ENCODE data around the gene ZC3H12D.
"Not testable (repeated sequence)": the region's sequence is repeated elsewhere in the genome, so short reads cannot be mapped to it uniquely, and the experiment has no call there.

ZC3H12D gene

DNA sequence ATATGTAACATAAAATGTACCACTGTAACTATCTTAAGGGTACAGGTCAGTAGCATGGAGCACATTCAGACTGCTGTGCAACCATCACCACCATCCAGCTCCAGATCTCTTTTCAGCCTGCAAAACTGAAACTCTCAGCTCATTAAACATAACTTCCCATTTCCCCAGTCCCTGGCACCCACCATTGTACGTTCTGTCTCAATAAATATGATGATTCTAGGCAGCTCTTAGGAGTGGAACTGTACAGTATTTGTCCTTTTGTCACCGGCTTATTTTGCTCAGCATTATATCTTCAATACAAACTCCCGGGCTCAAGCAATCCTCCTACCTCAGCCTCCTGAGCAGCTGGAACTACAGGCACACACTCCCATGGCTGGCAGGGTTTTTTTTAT, 1.5 kb downstream of the ZC3H12D start:
- peak; percentile 56 for DNase-seq

DNA sequence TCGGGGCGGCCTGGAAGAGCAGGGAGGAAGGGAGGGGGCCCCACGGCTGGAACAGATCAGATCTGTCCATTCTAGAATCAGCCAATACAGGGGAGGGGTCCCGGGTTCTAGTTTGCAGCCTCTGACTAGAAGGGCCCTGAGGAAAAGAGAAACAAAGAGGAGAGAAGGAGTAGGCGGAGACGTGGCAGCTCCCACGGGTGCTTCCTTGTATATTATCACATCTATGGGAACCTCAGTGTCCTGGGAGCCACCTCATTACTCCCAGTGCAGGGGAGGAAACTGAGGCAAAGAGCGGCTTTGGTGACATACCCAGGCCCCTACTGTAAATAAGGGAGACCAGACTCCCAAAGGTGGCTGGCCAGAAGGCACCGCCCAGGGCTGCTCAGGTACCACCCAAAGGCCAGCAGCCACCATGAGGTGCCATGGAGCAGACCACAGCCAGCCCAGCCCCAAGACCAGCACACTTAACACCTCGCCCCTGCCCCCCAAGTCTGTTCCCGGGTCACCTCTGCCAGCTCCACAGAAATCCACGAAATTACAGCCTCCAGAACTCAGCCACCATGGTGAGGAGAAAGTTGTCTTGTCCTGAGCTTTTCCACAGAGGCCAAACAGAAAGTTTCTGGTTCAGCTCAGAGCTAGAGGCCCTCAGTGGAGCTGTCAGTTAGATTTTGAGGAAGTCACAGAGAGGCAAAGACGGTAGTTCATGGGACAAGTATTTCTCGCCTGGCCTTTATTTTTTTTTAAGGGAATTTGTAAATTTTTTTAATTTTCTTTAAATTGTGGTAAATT, 2.1 kb downstream of the ZC3H12D start:
- peak; percentile 71 for DNase-seq

DNA sequence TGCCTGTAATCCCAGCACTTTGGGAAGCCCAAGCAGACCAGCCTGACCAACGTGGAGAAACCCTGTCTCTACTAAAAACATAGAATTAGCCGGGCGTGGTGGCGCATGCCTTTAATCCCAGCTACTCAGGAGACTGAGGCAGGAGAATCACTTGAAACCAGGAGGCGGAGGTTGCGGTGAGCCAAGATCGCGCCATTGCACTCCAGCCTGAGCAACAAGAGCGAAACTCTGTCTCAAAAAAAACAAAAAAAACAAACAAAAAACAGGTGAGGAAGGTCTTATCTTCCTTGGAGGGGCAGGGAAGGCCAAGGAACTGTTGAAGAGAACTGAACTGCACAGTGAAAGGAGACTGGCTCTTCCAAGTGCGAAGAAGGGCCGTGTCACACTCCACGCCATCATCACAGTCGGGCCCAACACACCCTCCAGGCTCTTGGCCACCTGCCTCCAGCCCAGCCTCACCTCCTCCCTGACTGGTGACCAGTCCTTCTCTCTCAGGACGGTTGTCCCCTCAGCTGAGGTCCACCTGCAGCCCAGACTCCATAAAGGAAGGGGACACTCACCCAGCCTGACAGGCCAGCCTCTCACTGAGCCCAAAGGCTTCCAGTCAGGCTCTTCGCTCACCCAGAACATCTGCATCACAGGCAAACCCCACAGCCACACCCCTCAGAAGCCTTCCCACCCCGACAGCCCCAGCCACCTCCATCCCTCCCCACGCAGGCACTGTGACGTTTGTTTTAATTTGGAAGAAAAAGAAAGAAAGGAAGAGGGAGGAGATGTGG, 4.1 kb downstream of the ZC3H12D start:
- DNase-seq: peak; percentile 72

DNA sequence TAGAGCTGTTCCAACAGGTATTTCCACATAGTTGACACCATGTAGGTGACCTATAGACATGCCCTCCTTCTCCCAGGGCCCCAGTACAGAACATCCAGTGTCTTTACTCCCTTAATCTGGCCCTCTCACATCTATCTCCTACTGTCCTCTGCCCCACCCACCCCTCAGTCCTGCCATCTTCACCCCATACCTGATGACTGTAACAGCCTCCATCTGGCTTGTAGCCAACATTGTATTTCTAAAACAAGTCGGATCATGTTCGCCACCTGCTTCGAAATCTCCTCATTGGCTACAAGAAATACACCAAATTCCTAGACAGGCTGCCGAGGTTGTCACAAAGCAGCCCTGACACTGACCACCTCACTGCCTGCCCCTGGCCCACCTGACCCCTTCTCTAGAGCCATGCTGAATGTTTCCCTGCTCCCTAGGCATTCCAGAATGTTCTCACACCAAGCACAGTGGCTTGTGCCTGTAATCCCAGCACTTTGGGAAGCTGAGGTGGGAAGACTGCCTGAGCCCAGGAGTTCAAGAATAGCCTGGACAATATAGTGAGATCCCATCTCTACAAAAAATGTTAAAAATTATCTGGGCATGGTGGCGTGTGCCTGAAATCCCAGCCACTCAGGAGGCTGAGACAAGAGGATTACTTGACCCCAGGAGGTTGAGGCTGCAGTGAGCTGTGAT, 6.0 kb downstream of the ZC3H12D start:
- no peak for DNase-seq

DNA sequence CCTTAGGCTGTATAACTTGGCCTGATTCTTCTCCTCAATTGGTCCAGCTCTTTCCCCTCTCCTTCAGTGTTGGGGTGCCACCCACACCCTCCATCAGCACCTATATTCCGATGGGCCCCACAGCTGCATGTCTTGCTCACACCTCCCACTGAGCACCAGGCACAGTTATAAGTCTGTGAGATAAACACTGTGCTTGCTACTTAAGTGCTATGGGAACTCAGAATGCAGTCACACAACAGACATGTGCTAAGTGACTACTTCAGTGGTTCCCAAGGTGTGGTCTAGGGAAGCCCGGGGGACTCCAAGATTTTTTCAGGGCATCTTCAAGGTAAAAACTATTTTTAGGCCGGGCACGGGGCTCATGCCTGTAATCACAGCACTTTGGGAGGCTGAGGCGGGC, 7.3 kb downstream of the ZC3H12D start:
- DNase-seq: no peak

DNA sequence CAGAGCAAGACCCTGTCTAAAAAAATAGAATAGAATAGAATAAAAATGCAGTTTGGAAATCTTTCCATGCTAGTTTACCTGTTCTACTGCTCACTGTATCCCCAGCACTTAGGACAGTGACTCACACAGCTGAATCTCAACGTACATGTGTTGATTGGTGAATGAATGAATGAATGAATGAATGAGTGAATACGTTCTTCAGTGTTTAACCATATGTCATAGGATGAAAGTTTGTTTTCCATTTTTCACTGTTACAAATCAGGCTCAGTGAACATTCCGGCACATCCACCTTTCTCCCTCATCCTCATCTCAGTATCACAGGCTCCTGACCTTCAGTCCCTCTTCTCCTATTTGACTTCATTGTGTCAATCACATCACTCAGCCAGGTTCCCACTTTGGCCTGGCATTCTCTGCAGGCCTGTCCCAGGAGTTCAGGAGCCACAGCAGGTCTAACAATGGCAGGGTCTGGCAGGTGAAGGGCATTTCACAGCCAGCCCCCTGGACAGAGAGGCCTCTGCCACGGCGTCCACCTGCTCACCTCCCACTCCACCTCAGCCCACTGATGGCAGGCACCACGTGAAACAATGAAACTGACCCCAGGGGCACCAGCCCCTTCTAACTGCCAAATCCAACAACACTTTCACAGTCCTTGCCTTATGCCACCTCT, 7.9 kb downstream of the ZC3H12D start:
- no peak for DNase-seq

DNA sequence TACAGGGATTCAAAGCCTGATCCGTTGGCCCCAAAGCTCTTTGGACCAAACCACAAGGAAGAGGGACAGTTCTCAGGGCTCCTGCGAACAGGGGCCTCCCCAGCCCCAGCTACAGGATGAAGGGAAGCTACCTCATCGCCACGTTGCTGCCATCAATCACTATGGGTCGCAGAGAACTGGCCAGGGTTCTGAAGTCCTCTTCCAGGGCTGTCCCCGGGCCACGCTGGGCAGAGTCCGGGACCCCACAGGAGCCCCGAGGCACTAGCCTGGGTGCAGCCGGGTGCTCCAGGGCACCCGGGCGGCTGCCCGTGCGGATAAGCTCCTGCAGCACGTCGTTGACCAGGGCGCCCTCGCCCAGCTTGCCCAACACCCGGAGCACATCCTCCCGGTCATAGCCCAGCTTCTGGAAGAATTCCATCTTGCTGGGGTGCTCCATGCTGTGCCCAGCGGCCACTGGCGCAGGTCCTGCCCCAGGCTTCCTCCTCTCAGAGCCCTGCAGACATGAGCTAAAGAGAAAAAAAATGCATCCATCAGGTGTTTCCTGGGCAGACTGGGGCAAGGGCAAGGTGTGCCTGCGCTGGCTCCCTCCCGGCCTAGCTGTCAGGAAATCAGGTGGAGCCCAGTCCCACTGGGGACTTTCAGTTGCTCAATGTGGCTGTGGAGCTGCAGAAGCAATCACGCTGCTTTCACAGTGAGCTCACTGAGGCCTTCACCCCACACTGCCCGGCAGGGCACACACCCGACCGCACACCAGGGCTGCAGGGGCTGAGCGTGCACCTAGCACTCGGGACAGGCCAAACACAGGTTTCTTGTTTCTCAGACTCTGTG, 10.5 kb downstream of the ZC3H12D start:
- no peak for DNase-seq

DNA sequence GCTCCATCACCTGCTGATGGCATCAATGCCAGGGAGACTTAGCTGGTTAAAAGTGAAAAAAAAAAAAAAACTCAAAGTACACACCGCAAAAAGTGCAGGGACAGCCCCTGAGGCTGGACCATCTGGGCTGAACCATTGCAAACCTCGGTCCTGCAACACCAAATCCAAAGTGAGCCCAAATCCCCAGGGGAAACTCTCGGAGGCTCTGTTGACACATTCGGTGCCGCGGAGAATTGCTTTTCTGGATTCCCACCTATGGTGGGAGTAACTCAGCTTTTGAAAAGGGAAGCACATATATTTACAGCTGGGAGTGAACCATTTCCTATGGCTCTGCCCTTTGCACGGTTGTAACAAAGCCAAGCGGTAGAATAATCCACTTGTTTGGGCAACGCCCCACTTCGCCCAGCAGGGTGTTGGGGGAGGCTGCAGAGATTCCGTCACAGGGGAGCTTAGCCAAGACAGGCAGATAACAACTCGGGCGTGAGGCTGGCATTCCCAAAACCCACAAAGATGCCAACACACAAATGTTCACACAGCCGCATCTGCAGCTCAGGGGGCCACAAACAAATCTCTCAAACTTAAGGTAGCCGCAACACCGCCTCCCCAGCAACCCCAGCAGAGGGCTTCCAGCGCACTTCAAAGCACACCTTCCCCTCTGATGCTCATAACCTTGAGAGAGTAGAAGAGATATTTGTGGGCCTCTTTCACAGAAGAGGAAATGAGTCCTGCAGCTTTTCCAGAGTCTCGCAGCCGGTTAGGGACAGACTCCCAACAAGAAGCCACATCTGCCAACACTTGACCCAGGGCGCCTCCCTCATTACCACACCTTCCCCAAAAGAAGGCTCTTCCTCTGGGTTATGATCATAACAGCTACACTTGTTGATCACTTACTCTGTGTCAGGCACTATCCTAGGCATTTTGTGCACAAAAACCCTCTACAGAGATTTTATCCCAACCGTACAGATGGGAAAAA, 11.4 kb downstream of the ZC3H12D start:
- no peak for DNase-seq

DNA sequence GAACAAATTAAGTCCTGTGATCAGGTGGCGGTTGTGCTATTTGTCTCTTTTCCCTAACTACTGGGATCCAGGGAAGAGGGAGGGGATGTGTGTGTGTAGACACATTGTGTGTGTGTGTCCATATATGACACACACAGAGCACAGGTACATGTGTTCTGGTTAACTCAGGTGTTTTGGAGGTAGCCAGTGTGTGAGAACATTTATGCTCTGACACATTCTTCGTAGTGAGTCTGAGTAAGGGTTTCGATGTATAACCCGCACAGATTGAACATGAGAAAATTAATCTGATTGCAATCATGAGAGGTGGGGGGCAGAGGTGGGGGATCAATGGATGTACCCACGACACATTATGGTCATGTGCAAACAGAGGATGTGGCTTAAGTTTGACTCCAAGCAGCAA, 12.6 kb downstream of the ZC3H12D start:
- DNase-seq: no peak

DNA sequence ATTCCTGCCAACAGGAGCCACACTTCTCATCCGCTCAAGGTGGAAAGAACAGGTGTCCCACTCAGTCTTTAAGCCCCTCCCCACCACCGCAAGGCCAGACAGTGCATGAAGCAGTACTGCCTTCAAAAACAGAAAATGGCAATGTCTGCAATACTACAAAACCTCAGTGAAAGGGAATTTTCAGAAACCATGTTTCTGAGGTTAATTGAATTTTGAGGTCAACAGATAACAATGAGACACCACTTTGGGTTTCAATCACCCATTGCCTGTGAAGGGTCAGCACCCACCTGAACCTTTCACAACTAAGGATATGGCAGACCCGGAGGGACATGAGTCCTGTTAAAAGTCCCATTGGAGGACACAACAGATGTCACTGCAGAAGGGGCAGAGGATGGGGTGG, 13.0 kb downstream of the ZC3H12D start:
- DNase-seq: no peak

DNA sequence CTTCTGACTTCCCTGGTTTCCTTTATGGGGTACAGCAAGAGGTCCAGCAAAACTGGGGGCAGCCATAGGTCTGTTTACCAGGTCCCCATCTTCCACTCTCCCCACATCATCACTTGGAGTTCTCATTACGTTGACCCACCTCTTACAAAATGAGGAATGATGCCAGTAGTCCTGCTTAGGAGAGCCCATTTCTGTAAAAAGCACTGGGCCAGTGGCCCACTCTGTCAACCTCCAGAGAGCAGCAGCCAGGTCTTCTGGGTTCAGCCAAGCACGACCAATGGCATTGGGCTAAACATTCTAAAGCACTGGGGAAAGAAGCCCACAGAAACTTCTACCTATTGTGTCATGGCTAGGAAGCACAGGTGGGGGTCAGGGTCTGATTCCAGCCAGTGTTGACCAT, 13.9 kb downstream of the ZC3H12D start:
- no peak for DNase-seq

DNA sequence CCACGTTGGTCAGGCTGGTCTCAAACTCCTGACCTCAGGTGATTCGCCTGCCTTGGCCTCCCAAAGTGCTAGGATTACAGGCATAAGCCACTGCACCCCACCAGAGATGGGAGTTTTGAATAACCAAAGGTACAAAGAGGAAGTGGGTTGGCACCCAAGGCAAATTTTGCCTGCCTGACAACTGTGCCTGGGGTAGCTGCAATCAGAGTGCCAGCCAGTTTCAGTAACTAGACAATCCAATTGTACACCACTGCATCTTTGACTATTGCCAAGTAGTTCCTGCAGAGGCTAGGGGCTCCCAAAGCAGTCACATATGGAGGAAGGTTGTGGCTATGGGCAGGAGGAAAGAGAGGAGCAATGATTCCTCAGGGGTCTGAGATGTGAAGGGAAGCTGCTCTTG, 16.6 kb downstream of the ZC3H12D start:
- no peak for DNase-seq

DNA sequence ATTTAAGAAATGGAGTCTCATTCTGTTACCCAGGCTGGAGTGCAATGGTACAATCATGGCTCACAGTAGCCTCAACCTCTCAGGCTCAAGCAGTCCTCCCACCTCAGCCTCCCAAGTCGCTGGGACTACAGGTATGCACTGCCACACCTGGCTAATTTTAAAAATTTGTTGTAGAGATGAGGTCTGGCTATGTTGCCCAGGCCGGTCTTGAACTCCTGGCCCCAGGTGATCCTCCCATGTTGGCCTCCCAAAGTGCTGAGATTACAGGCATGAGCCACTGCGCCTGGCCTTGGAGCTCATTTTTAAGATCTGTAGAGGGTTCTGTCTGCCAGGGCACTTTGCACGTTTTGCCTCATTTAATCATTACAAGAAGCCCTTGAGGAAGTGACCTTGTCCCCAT, 17.5 kb downstream of the ZC3H12D start:
- DNase-seq: no peak

DNA sequence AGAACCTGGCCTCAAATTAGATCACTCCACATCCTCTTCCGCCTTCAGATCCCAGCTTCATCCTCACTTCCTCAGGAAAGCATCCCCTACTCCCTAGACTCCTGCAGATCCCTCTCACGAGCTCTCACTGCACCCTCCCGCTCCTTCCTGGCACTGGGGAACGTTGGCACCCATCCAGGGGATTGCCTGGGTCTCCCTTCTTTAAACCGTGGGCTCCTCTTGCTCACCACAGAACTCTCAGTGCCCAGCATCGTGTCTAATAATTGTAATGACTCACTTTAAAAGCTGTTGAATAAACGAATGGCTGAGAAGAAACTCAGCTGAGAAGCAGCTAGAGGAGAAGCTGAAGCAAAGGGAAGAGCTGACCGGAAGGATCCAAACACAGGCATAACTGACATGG, 20.4 kb downstream of the ZC3H12D start:
- no peak for DNase-seq

DNA sequence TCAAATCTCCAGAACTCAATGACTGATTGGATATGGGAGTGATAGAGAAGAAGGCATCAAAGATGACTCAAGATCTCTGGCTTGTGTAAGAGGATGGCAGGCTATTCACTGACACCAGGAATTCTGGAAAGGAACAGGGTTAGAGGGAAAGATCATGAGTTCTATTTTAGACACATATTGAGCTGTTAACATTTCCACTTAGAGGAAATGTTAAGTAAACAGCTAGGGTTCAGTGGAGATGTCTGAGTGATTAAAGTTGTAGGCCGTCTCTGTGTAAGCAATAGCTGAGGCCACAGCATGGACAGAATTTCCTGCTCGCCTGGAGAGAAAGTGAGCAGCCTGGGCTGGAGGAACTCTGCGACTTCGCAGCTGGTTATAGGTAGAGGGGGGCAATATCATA, 21.0 kb downstream of the ZC3H12D start:
- no peak for DNase-seq

DNA sequence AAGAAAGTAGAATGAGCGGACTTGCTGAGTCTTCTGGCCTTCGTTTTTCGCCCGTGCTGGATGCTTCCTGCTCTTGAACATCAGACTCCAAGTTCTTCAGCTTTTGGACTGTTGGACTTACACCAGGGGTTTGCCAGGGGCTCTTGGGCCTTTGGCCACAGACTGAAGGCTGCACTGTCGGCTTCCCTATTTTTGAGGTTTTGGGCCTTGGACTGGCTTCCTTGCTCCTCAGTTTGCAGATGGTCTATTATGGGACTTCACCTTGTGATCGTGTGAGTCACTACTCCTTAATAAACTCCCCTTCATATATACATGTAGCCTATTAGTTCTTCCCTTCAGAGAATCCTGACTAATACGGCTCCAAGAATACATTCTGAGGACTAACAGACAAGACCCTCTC, 22.1 kb downstream of the ZC3H12D start:
- DNase-seq: not testable (repeated sequence)

DNA sequence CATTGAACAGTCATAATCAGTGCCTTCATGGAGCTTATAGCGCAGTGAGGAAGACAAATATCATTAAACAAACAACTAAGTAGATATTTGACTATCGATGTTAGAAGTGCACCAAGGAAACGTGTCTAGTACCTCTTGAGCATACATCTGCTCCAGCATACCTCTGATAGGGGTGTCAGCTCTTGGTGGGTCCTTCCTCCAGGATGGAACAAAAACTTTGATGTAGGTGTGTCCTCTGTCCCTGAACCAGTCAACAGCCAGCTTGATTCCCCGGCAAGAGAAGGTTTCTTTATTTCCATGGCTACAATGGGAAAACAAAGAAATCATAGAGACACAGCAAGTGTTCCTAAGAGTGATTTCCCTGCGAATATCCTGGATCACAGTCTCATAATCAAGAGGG, 23.1 kb downstream of the ZC3H12D start:
- no peak for DNase-seq

DNA sequence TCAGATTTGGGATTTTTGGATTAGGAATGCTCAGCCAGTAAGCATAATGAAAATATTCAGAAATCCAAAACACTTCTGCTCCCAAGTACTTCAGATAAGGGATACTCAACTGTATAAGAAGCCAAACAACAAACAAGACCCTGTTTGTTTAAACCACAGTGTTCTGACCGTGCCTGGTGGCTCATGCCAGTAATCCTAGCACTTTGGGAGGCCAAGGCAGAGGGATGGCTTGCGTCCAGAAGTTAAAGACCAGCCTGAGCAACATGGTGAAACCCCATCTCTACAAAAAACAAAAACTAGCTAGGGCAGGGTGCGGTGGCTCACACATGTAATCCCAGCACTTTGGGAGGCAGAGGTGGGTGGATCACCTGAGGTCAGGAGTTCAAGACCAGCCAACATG, 24.6 kb downstream of the ZC3H12D start:
- not testable (repeated sequence) for DNase-seq

DNA sequence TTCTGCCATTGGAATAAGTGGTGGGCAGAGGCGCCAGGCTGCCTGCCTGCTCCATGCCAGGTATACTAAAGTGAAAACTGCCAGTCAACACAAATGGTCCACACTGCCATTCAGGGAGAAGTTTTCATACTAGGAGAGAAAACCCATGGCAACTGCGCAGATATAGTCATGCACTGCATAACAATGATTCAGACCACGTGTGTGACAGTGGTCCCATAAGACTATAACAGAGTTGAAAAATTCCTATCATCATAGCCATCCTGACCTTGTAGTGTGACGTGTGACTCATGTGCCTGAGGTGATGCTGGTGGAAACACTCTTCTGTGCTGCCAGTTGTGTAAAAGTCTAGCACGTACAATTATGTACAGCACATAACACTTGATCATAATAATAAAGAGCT, 25.1 kb downstream of the ZC3H12D start:
- no peak for DNase-seq

DNA sequence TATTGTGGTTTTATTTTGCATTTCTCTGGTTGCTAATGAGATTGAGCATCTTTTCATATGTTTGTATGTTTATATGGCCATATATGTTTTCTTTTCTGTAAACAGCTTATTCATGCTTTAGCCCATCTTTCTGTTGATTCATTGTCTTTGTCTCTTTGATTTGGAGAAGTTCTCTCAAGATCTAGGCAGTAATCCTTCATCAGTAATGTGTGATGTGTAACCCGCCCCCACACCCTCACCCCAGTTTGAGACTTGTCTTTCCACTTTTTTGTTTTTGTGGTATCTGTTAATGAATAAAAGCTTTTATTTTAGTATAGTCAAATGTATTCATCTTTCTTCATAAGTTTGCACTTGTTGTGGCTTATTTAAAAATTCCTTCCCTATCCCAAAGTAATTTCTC, 26.0 kb downstream of the ZC3H12D start:
- no peak for DNase-seq

DNA sequence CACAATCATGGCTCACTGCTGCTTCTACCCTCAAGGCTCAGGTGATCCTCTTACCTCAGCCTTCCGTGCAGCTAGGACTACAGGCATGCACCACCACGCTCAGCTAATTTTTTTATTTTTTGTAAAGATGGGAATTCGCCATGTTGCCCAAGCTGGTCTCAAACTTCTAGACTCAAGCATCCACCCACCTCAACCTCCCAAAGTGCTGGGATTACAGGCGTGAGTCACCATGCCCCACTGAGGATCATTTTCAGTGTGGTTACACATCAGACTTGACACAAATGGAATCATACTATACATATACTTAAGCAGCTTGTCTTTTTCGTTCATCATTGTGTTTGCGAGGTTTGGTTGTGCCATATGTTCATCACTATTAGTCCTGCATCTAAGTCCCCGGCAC, 26.6 kb downstream of the ZC3H12D start:
- no peak for DNase-seq
